Measurements from ENCODE around the gene SLC38A7.
"Not testable (repeated sequence)": the region's sequence is repeated elsewhere in the genome, so short reads cannot be mapped to it uniquely, and the experiment has no call there.

The SLC38A7 gene

GRCh38 chr16:58678269-58678668 is 6.3 kb downstream of the SLC38A7 start:
- no peak for DNase-seq (ENCODE audit: low spot score)

DNA sequence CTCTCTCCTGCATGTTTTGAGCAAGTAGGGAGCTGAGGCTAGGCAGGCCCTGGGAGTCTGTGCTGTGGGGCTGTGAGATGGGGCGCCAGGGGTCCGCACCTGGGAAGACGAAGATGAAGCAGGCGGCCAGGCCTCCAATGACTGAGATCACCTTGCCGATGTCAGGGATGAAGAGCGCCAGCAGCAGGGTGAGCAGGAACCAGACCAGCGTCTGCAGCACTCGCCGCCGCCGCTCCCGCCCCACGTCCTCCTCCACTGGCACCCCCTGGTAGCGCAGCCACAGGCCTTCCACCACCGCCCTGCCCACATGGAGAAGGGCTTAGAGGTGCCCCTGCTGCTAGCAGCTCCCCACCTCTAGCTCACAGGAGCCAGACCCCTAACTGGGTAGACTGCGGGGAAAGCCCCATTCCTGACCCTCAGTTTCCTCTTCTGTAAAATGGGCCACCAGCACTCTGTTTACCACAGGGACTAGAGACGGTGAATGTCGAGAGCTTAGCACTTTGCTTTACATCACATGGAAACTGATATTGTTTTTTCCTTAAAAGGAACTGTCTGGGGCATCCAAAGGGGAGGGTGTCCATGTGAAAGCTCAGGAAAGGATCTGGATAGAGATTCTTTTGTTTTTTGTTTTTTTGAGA is 13.5 kb downstream of the SLC38A7 start:
- DNase-seq (ENCODE audit: low spot score), result no peak

- DNase-seq (ENCODE audit: low spot score), result no peak
Observed at GRCh38 chr16:58670177-58670576, 14.4 kb downstream of the SLC38A7 start.

- no peak for DNase-seq (ENCODE audit: low spot score)
Observed at GRCh38 chr16:58665200-58665599, 19.4 kb downstream of the SLC38A7 start.

DNA sequence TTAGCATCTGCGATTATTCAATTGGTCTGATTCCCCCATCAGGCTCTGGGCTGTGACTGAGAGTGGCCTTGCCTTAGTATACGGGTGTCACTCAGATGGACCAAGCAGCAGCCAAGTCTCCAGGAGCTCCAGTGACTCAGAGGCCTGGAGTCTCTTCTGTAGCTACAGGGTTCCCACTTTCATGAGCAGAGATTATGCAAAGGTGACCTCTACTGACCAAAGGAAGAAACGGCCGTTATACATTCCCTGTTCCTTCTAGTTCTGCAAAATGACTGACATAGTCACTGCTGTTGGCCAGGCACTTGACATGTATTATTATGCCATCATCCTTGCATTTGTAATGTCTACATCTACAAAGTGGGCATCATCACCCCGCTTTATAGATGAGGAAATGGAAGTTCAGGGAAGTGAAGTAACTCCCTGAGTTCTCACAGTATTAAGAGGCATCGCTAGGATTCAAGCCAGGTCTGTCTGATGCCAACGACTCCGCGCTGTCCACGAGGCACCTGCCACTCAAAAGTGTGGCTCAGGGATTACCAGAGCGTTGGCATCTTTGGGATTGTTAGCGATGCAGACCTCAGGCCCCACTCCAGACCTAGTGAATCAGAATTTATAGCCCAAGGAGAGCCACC is 23.3 kb downstream of the SLC38A7 start:
- peak; percentile 89 for DNase-seq (ENCODE audit: low spot score)

GRCh38 chr16:58659911-58660310 is 24.7 kb downstream of the SLC38A7 start:
- DNase-seq (ENCODE audit: low spot score), result not testable (repeated sequence)

- DNase-seq (ENCODE audit: low spot score), result no peak
Observed at GRCh38 chr16:58658796-58659211, 25.8 kb downstream of the SLC38A7 start.

GRCh38 chr16:58656899-58657298 is 27.7 kb downstream of the SLC38A7 start:
- DNase-seq (ENCODE audit: low spot score), result no peak

DNA sequence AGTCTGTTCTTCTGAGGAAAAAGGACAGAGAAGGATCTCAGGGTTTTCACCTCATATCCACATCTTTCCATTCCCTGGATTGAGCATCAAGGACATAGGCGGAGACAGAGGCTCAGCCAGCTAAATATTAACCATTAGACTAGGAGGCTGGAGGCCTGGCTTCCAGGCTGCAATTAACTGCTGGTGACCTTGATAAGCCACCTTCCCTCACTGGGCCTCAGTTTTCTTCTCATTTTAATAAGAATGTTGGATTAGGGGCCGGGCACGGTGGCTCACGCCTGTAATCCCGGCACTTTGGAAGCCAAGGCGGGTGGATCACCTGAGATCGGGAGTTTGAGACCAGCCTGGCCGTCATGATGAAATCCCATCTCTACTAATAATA is 29.4 kb downstream of the SLC38A7 start:
- DNase-seq (ENCODE audit: low spot score), result no peak

DNA sequence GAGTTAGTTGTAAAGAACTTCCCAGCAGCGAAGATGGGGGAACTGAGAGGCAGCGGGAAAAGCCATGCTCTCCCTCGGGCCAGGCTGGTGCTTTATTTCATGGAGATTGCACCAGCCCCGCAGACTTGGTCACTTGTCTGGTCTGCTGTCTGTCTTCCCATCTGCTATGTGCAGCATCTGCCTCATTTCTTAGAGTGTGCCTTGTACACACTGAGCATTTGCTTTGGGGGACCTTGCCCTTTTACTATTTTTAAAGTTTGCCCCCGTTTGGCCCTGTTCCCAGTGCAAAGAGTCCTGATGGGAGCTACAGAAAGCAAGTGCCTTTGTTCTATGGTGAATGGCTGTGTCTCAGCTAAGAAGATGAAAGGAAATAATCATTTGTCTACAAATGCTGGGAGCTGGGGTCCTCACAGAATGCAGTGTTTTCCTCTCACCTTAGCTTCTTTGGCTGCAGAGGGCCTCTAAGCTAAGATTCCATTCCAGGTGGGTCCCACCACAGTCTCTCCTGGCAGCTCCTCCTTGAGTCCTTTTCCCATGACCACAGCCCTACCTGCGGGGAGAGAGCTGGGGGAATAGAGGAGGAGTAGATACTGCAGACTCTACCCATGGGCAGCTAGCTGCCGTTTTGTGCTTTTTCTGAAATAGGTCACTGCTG is 29.9 kb downstream of the SLC38A7 start:
- DNase-seq (ENCODE audit: low spot score), result no peak

DNA sequence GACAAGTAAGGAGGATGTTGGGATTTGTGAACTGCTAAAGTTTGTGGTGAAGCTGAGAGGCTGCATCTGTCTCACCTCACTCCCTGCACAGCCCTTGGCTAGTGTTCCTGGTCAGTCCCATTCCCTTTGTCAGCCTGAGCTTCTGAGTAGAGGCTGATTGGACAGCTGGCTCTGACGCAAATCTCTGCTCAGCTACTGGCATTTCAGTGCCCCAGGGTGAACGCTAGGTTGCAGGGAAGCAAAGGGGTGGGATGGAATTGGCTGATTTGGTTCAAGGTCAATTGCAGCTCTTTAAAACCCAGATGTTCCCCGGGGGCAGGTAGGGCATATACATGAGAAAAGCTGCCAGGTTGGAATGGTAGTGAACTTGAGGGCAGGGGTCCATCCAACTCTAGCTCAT is 31.8 kb downstream of the SLC38A7 start:
- DNase-seq (ENCODE audit: low spot score), result peak; percentile 48

GRCh38 chr16:58651965-58652348 is 32.6 kb downstream of the SLC38A7 start:
- peak; percentile 47 for DNase-seq (ENCODE audit: low spot score)

- DNase-seq (ENCODE audit: low spot score), result no peak
Observed at GRCh38 chr16:58649707-58650106, 34.9 kb downstream of the SLC38A7 start.

GRCh38 chr16:58647107-58647506 is 37.5 kb downstream of the SLC38A7 start:
- no peak for DNase-seq (ENCODE audit: low spot score)

- no peak for DNase-seq (ENCODE audit: low spot score)
Observed at GRCh38 chr16:58644765-58645487, 39.6 kb downstream of the SLC38A7 start.

GRCh38 chr16:58644108-58644507 is 40.5 kb downstream of the SLC38A7 start:
- DNase-seq (ENCODE audit: low spot score), result no peak

GRCh38 chr16:58640949-58641348 is 43.6 kb downstream of the SLC38A7 start:
- no peak for DNase-seq (ENCODE audit: low spot score)

GRCh38 chr16:58639836-58640235 is 44.7 kb downstream of the SLC38A7 start:
- no peak for DNase-seq (ENCODE audit: low spot score)

DNA sequence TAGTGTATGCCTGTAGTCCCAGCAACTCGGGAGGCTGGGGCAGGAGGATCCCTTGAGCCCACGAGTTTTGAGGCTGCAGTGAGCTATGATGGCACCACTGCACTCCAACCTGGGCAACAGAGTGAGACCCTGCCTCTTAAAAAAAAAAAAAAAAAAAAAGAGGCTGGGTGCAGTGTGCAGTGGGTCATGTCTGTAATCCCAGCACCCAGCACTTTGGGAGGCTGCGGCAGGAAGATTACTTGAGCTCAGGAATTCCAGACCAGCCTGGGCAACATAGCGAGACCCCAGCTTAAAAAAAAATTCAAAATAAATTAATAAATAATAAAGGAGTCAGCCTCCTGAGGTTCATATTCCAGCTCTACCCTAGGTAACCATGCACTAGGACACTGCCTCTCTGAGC is 45.3 kb downstream of the SLC38A7 start:
- DNase-seq (ENCODE audit: low spot score), result no peak

GRCh38 chr16:58638148-58639036 is 46.2 kb downstream of the SLC38A7 start:
- peak; percentile 82 for DNase-seq (ENCODE audit: low spot score)

DNA sequence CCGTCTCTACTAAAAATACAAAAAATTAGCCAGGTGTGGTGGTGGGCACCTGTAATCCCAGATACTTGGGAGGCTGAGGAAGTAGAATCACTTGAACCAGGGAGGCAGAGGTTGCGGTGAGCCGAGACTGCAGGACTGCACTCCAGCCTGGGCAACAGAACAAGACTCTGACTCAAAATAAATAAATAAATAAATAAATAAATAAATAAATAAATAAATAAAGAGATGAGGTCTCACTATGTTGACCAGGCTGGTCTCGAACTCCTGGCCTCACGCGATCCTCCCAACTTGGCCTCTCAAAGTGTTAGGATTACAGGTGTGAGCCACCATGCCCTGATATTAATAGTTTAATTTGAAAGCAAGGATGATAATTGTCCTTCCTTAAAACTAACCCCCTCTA is 47.5 kb downstream of the SLC38A7 start:
- not testable (repeated sequence) for DNase-seq (ENCODE audit: low spot score)

DNA sequence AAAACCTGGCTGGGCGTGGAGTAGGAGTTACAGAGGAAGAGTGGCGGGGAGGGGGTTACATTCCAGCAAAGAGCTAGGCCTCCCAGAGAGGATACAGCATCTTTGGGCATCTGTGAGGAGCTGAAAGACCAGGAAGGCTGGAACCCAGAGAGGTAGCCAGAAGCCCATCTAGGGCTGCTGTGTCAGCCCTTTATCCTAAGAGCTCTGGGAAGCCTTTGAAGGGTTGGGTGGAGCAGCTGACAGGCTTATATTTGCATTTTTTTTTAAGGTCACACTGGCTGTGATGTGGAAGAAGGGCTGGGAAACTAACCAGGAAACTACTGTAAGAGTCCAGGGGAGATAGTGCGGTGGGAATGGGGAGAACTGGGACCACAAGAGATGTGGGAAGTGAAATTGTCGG is 48.1 kb downstream of the SLC38A7 start:
- no peak for DNase-seq (ENCODE audit: low spot score)

Measured in AG08396 (cell line).